DMS114 treated with DMSO at 0.1 percent for 48 hours (cell line): ENCODE results near the gene HS6ST3.

Experiments used
- DNase-seq: peaks from one replicate; lab custom pipeline; 2025; ENCODE audit not compliant: unreplicated experiment; lab: John Stamatoyannopoulos, UW

HS6ST3 gene

GRCh38 chr13:96862999-96863398 lies 773.1 kb downstream of the HS6ST3 start:
- DNase-seq, result no peak

DNA sequence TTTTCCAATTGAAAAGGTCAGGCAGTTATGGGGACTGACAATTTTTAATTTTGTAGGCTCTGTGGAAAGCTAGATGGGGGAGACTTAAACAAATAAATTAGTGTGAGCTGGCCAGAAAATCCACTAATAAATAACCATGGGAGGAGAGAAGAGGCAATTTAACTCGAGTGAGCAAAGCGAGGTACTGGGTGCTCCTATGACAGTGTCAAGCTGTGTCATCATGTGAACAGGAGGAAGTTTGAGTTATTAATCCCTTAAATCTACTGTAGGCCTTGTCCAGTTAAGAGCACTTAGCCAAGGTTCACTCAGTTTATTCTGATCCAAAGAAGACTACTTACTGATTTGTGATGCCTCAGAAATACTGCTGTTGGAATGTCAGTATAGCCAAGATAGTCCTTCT lies 781.6 kb downstream of the HS6ST3 start:
- no peak for DNase-seq

GRCh38 chr13:96880419-96880818 lies 790.5 kb downstream of the HS6ST3 start:
- DNase-seq, result no peak
